ENCODE data around the gene CSGALNACT2.

DNA sequence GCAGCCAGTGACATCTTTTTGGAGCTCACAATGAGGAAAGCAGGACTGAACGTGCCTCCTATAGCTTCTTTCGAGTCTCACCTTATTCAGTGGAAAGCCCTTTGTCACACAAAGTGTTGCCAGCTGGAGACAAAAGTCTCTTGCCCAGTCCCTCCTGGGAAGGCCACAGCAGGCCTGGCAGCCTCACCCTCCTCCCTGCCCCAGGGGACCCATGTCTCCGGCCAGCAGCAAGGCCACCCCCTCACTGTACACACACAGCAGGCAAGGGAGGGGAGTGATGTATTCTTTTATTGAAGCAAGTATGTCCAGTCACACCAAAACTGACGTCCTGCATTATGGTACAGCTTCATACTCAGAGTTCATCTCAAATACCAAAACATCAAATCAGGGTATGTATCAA, 56.0 kb downstream of the CSGALNACT2 start:
- TF ChIP-seq EP300 (IDR thresholded peaks at IDR 0.05): no peak
- no peak for TF ChIP-seq POLR2A (IDR thresholded peaks at IDR 0.05)
